Activated T-cell treated with anti-CD3 and anti-CD28 coated beads for 4 hours (primary cell): Measurements from ENCODE around the gene RAB6C.
"Not testable (repeated sequence)": the region's sequence is repeated elsewhere in the genome, so short reads cannot be mapped to it uniquely, and the experiment has no call there.

Experiments used
- DNase-seq: peaks from one replicate; pipeline ENCODE4 v3.0.0-alpha.2; 2020

RAB6C gene

DNA sequence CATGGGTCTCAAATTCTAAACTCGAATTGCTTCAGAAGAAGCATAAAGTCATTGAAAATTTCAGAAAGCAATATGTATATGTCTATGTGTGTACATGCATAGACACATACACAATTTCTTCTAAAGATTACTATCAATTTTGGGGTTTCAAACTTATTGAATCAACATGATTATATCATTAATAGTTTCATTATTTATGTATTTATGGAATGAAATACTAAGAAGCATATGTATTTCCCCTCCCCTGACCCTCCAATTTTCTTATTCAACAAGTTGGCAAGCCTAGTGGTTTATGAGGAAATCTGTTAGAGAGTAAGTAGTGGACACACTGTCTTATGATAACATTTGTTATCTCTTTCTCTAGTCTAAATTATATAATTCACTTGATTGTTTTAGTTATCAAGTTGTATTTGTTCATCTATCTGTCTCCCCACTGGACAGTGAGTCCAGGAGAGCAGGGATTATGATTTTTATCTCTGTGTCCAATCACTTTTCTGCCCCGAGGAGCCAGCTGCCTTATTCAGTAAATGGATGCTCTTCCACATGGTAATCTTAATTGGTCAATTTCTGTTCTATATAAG is 17.3 kb downstream of the RAB6C start:
- not testable (repeated sequence) for DNase-seq

DNA sequence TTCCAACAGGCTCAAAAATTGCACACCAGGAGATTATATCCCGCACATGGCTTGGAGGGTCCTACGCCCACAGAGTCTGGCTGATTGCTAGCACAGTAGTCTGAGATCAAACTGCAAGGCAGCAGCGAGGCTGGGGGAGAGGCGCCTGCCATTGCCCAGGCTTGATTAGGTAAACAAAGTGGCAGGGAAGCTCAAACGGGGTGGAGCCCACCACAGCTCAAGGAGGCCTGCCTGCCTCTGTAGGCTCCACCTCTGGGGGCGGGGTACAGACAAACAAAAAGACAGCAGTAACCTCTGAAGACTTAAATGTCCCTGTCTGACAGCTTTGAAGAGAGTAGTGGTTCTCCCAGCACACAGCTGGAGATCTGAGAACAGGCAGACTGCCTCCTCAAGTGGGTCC is 19.3 kb downstream of the RAB6C start:
- not testable (repeated sequence) for DNase-seq

DNA sequence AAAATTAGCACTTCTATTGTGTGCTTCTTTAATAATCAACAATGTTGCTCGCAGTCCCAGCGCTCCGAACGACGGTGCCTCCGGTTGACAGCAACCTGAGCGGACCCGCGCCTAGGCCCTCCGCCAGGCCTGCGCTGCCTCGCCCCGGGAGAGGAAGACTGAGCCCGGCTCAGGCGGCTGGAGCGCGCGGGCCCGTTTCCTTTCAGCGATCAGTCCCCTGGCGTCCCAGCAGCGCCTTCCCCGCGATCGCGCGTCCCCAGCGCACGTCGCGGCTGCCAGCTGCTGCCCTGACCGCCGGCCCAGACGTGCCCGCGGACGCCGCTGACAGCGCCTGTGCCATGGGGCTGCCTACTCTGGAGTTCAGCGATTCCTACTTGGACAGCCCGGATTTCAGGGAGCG is 26.4 kb downstream of the RAB6C start:
- DNase-seq = not testable (repeated sequence)

DNA sequence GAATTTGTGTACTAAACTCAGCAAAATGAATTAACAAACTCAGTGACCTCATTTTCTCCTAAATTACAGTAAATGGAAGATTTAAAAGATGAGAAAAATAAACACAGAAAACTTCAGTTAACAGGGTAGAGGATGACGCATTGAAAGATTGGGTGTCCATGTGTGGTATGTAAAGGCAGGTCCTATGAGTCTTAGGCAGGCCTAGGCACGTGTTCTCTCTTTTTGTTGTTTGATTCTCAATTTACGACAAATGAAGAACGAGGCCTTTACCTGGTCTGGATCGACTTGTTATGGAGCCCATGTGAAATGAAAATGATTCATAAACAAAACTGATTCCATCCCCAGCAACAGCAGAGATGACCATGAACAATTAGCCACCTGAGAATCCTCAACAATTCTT is 37.2 kb downstream of the RAB6C start:
- DNase-seq = not testable (repeated sequence)

DNA sequence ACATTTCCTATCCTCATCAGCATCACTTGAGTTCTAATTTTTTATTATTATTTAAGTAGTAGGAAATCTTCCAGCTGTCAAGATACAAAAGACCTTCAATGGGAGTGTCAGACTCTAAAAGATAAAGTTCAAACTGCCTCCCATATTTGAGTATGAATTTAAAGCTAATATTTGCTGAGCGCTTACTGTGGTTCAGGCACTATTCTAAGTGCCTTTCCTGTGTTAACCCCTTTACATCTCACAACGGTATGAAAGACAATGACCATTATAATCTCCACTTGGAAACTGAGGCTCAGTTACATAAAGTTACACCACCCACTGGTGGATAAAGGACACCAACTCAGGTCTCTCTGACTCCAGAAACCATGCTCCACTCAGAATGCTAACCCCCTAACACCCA is 39.9 kb downstream of the RAB6C start:
- no peak for DNase-seq

DNA sequence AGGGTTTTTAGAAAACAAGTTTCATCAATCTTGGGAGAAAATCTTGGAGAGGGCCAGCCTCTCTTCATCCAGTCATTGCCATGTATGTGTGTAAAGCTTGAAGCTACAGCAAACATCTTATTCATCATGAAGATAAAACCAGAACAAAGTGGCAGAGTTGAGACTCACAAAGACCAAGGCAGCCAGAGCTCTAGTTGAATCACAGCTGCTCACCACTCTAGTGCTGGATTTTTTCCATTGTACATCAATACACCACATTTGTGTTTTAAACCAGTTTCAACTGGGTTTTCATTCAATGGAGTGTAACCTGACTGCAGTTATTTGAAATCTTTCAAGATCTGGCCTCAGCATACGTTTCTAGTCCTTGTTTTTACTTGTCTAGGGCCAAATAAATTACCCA is 40.6 kb downstream of the RAB6C start:
- DNase-seq = not testable (repeated sequence)

DNA sequence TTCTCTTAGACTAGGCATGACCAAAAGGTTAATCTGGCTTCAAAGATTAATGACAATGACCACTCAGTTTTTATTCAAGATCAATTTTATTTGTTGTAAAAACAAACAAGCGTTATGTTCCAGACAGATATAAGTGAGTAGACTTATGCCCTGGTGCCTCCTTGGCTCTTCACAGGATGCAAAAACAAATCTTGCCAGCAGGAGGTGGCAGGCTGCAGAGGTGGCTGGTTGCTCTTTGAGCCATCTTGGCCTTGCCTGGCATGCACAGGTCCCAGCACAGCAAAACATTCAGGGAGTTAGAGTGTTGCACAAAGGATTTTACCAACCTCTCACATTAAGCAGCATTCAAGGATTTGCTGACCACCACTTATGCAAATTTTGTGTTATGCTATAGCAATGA is 46.5 kb downstream of the RAB6C start:
- DNase-seq = not testable (repeated sequence)
